HCT116 (cell line): ENCODE measurements around the gene KDSR. TPM values are rescaled to one million over a fixed set of nuclear protein-coding genes. Genes with fewer than 3 reads are reported as not detected.
A peak's percentile ranks its signal among the peaks of the same experiment; 100 is the strongest.

Experiments used
- ATAC-seq: fragments of 200-7000 bp; cut with Tn5 transposase; 2 replicates; pipeline ENCODE4 v1.9.1; 2020; ENCODE audit warnings: mild to moderate bottlenecking, moderate library complexity
- BruUV-seq: library from RNA; stranded (reverse); fragments of 400-500 nt; replicated peaks from 2 replicates; lab custom pipeline; 2021; lab: Mats Ljungman, UMichigan
- CTCF ChIA-PET: fragments of 300-600 bp; sonication (Branson Sonifier 250); formaldehyde crosslinking; loops from one replicate; lab custom pipeline; 2021; ENCODE audit warnings: antibody characterized with exemption; lab: Charles Lee
- POLR2A ChIA-PET: fragments of 300-600, 350-600 bp; sonication (Branson Sonifier 250); formaldehyde crosslinking; loops from one replicate; lab custom pipeline; 2021; ENCODE audit warnings: antibody characterized with exemption; lab: Charles Lee
- RAD21 ChIA-PET, 2 experiments: fragments of 300-600 bp; sonication (Branson Sonifier 250); formaldehyde crosslinking; loops; one replicate each; lab custom pipeline; 2023; ENCODE audit warnings: low total read pairs in 2 of 2; ENCODE audit not compliant: uncharacterized antibody in 2 of 2, unreplicated experiment in 2 of 2, low non-redundant PET in 1 of 2; lab: Charles Lee
- DNase-seq: peaks from one replicate; pipeline ENCODE4 v3.0.0-alpha.2; 2010; ENCODE audit warnings: low read depth, low spot score
- H2AFZ ChIP-seq: fragments of 200-600 bp; shearing (Covaris generic), sonication (generic); 2 replicates; pipeline ENCODE4 v1.6.1; 2017; ENCODE audit warnings: low read depth, mixed run types, mixed read lengths, antibody characterized with exemption, low read length; ENCODE audit not compliant: poor library complexity, severe bottlenecking
- H3K27ac ChIP-seq: 2 replicates; pipeline ENCODE4 v1.5.1; 2012; ENCODE audit warnings: low read depth, low read length
- H3K27me3 ChIP-seq: fragments of 200-600 bp; sonication (generic); 2 replicates; pipeline ENCODE4 v1.6.1; 2016; ENCODE audit warnings: mixed run types, low read length, mixed read lengths; ENCODE audit not compliant: insufficient read depth
- H3K36me3 ChIP-seq, 2 experiments: fragments of 200-500 bp in 1 of 2; fragments of 200-600 bp in 1 of 2; sonication (Bioruptor generic) in 1 of 2; sonication (generic) in 1 of 2; 2 replicates each; pipeline versions ENCODE4 v1.5.1 to v1.6.1; 2014 to 2016; ENCODE audit warnings: low read length in 2 of 2, inconsistent platforms in 1 of 2, mixed read lengths in 1 of 2, mixed run types in 1 of 2; ENCODE audit not compliant: insufficient read depth in 2 of 2, control insufficient read depth in 1 of 2
- H3K4me1 ChIP-seq, 2 experiments: fragments of 200-600 bp in 1 of 2; sonication (generic) in 1 of 2; 2 replicates each; pipeline versions ENCODE4 v1.5.1 to v1.6.1; 2012 to 2017; ENCODE audit warnings: low read length in 2 of 2, inconsistent platforms in 1 of 2, mild to moderate bottlenecking in 1 of 2, mixed read lengths in 1 of 2, mixed run types in 1 of 2, moderate library complexity in 1 of 2; ENCODE audit not compliant: insufficient read depth in 2 of 2, control insufficient read depth in 1 of 2
- H3K4me2 ChIP-seq: fragments of 200-600 bp; sonication (generic); 2 replicates; pipeline ENCODE4 v1.6.1; 2017; ENCODE audit warnings: mixed run types, low read length, mixed read lengths
- H3K4me3 ChIP-seq, 2 experiments: fragments of 200-600 bp in 1 of 2; sonication (generic) in 1 of 2; replicated peaks in 1 of 2; 2 replicates each; pipeline ENCODE4 v1.5.1; 2011 to 2016; ENCODE audit warnings: low read length in 2 of 2, control low read depth in 1 of 2, low read depth in 1 of 2, mild to moderate bottlenecking in 1 of 2, mixed read lengths in 1 of 2, mixed run types in 1 of 2
- H3K79me2 ChIP-seq: fragments of 200-600 bp; sonication (generic); 2 replicates; pipeline ENCODE4 v1.6.1; 2017; ENCODE audit warnings: mild to moderate bottlenecking, mixed run types, low read length, moderate library complexity, mixed read lengths; ENCODE audit not compliant: insufficient read depth
- H3K9ac ChIP-seq: fragments of 200-600 bp; sonication (generic); 2 replicates; pipeline ENCODE4 v1.6.1; 2016; ENCODE audit warnings: low read length, mixed read lengths
- H3K9me2 ChIP-seq: fragments of 200-600 bp; sonication (generic), shearing (Covaris generic); 2 replicates; pipeline ENCODE4 v1.6.1; 2017; ENCODE audit warnings: mixed run types, mild to moderate bottlenecking, moderate library complexity; ENCODE audit not compliant: insufficient read depth
- H3K9me3 ChIP-seq, 2 experiments: fragments of 200-500 bp in 1 of 2; fragments of 200-600 bp in 1 of 2; sonication (Bioruptor generic) in 1 of 2; sonication (generic) in 1 of 2; 2 replicates each; pipeline ENCODE4 v1.6.1; 2014 to 2017; ENCODE audit warnings: low read length in 2 of 2, mixed read lengths in 2 of 2, inconsistent platforms in 1 of 2, low read depth in 1 of 2, mild to moderate bottlenecking in 1 of 2, mixed run types in 1 of 2, moderate library complexity in 1 of 2; ENCODE audit not compliant: control insufficient read depth in 1 of 2, insufficient read depth in 1 of 2
- H4K20me1 ChIP-seq: fragments of 200-600 bp; sonication (generic), shearing (Covaris generic); 2 replicates; pipeline ENCODE4 v1.6.1; 2017; ENCODE audit warnings: mixed run types, mild to moderate bottlenecking, moderate library complexity; ENCODE audit not compliant: insufficient read depth
- CBX3 ChIP-seq: IDR thresholded peaks from 2 replicates; pipeline ENCODE4 v1.6.1; 2012; ENCODE audit warnings: low read depth
- CEBPB ChIP-seq: IDR thresholded peaks from 2 replicates; pipeline ENCODE4 v1.6.1; 2012; ENCODE audit warnings: low read depth
- EZH2 ChIP-seq: fragments of 200-600 bp; sonication (generic); IDR thresholded peaks from 2 replicates; pipeline ENCODE4 v1.6.1; 2017; ENCODE audit warnings: antibody characterized with exemption, mixed run types
- EZH2phosphoT487 ChIP-seq: fragments of 200-600 bp; IDR thresholded peaks from 2 replicates; pipeline ENCODE4 v1.6.1; 2018; ENCODE audit warnings: antibody characterized with exemption, borderline replicate concordance
- FOSL1 ChIP-seq: IDR thresholded peaks from 2 replicates; pipeline ENCODE4 v1.6.1; 2012; ENCODE audit warnings: low read depth
- POLR2A ChIP-seq: IDR thresholded peaks from 2 replicates; pipeline ENCODE4 v1.7.0; 2011; ENCODE audit warnings: borderline replicate concordance; ENCODE audit not compliant: insufficient read depth, insufficient read length; ENCODE audit errors: extremely low read depth
- POLR2AphosphoS5 ChIP-seq: IDR thresholded peaks from 2 replicates; pipeline ENCODE4 v1.6.1; 2011; ENCODE audit warnings: mild to moderate bottlenecking, low read depth, low read length, moderate library complexity
- RAD21 ChIP-seq: IDR thresholded peaks from 2 replicates; pipeline ENCODE4 v1.6.1; 2012; ENCODE audit warnings: low read depth, mild to moderate bottlenecking
- SIN3A ChIP-seq: IDR thresholded peaks from 2 replicates; pipeline ENCODE4 v1.6.1; 2012; ENCODE audit warnings: low read depth
- SP1 ChIP-seq: IDR thresholded peaks from 2 replicates; pipeline ENCODE4 v1.6.1; 2012; ENCODE audit warnings: low read depth
- SRF ChIP-seq: IDR thresholded peaks from 2 replicates; pipeline ENCODE4 v1.6.1; 2012; ENCODE audit warnings: low read depth
- TCF7L2 ChIP-seq: IDR thresholded peaks from 2 replicates; pipeline ENCODE4 v1.7.0; 2011; ENCODE audit warnings: borderline replicate concordance, inconsistent platforms; ENCODE audit not compliant: insufficient read depth, insufficient read length; ENCODE audit errors: extremely low read depth
- ZFX ChIP-seq: fragments of 450-650 bp; IDR thresholded peaks from 2 replicates; pipeline ENCODE4 v1.6.1; 2017
- ZNF274 ChIP-seq: fragments of 200-500 bp; sonication (Bioruptor generic); IDR thresholded peaks from 2 replicates; pipeline ENCODE4 v1.6.1; 2014; ENCODE audit warnings: mild to moderate bottlenecking, low read depth, low read length, inconsistent platforms
- intact Hi-C: fragments of 100-400 bp; cut with micrococcal nuclease; formaldehyde crosslinking; loops from 2 replicates; pipeline ENCODE4 v1.10.0; 2022
- total RNA-seq: library from RNA; stranded (reverse); gene quantifications from one replicate; pipeline ENCODE4 v1.2.1, GENCODE V29; 2021; ENCODE audit not compliant: unreplicated experiment
- TF ChIP-seq, protein P1 (sequence below): IDR thresholded peaks from 2 replicates; pipeline ENCODE4 v1.6.1; 2012; ENCODE audit warnings: low read depth
- TF ChIP-seq, protein P2 (sequence below): IDR thresholded peaks from 2 replicates; pipeline ENCODE4 v1.6.1; 2012
- TF ChIP-seq, protein P3 (sequence below), 3 experiments: fragments of 200-600 bp in 1 of 3; sonication (generic) in 1 of 3; IDR thresholded peaks in 2 of 3; conservative IDR thresholded peaks in 1 of 3; 2 replicates each; pipeline ENCODE4 v1.5.1; 2012 to 2017; ENCODE audit warnings: low read depth in 2 of 3, low read length in 2 of 3, antibody characterized with exemption in 1 of 3, borderline replicate concordance in 1 of 3, control low read depth in 1 of 3, mild to moderate bottlenecking in 1 of 3, mixed read lengths in 1 of 3, mixed run types in 1 of 3, moderate library complexity in 1 of 3; ENCODE audit not compliant: insufficient read depth in 1 of 3

The KDSR gene
- total RNA-seq, 1 experiment from 2014 or later, result 68.6 TPM

DNA sequence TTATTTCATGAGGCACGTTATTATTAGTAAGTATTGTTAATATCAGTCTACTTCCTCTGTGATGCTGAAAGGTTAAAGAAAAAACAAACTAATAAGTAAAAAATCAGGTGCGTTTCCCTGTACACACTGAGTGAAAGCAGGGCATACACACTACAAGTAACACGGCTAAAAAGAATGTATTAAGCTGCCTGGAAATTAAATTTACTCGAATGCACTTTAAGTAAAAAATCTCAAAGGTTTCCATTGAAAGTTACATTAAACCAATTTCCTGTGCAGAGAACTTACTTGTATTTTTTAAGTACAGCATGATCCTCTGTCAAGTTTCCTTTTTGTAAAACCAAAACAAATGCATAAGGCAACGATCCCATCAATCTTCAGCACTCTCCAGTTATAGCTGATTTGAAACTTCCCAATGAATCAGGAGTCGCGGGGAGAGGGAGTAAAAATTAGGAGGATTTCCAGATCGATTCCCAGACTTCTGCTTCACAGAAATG is 48.1 kb downstream of the KDSR start:
- H3K9me2 ChIP-seq, result no peaks in the 10 kb centered on the region
- RAD21 ChIA-PET, result no interaction called here
- POLR2A ChIA-PET, result no interaction called here
- no peak for ATAC-seq
- peak overlapping the region; percentile 57 for H3K9ac ChIP-seq
- H4K20me1 ChIP-seq, result no peaks in the 10 kb centered on the region
- H3K4me3 ChIP-seq, result peak overlapping the region; percentile 68 to 69
- H3K27me3 ChIP-seq, result 0 out of 2 replicates have a peak, but pooled peaks cover 7% of the 10 kb centered on the region
- peak overlapping the region; percentile 98 for H3K4me2 ChIP-seq
- no peak for DNase-seq
- no peaks in the 10 kb centered on the region for H3K79me2 ChIP-seq
- peak overlapping the region; percentile 95 for H2AFZ ChIP-seq
- CTCF ChIA-PET, result interaction anchor here (0.7 to 1.7 kb wide), 3 partner anchors 11 to 303 kb away, joined by 3 to 4 read pairs (median 3); no protein-coding TSS in a partner anchor
- H3K4me1 ChIP-seq, result peaks cover 5 to 24% of the 10 kb centered on the region in 2 experiments; a peak in 2 of 4 replicates
- H3K9me3 ChIP-seq, result no peaks in the 10 kb centered on the region
- TSS peak; percentile 49 for BruUV-seq
- intact Hi-C loops, result no loop called here
- no peak for TF ChIP-seq SRF
- TF ChIP-seq TCF7L2, result no peak
- TF ChIP-seq CBX3, result no peak
- TF ChIP-seq SP1, result no peak
- TF ChIP-seq RAD21, result no peak
- no peak for TF ChIP-seq EZH2
- no peak for TF ChIP-seq POLR2A
- no peak for TF ChIP-seq EZH2phosphoT487
- TF ChIP-seq ZNF274, result no peak
- no peak for TF ChIP-seq POLR2AphosphoS5
- TF ChIP-seq, protein P1, sequence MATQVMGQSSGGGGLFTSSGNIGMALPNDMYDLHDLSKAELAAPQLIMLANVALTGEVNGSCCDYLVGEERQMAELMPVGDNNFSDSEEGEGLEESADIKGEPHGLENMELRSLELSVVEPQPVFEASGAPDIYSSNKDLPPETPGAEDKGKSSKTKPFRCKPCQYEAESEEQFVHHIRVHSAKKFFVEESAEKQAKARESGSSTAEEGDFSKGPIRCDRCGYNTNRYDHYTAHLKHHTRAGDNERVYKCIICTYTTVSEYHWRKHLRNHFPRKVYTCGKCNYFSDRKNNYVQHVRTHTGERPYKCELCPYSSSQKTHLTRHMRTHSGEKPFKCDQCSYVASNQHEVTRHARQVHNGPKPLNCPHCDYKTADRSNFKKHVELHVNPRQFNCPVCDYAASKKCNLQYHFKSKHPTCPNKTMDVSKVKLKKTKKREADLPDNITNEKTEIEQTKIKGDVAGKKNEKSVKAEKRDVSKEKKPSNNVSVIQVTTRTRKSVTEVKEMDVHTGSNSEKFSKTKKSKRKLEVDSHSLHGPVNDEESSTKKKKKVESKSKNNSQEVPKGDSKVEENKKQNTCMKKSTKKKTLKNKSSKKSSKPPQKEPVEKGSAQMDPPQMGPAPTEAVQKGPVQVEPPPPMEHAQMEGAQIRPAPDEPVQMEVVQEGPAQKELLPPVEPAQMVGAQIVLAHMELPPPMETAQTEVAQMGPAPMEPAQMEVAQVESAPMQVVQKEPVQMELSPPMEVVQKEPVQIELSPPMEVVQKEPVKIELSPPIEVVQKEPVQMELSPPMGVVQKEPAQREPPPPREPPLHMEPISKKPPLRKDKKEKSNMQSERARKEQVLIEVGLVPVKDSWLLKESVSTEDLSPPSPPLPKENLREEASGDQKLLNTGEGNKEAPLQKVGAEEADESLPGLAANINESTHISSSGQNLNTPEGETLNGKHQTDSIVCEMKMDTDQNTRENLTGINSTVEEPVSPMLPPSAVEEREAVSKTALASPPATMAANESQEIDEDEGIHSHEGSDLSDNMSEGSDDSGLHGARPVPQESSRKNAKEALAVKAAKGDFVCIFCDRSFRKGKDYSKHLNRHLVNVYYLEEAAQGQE, result no peak
- TF ChIP-seq, protein P2, sequence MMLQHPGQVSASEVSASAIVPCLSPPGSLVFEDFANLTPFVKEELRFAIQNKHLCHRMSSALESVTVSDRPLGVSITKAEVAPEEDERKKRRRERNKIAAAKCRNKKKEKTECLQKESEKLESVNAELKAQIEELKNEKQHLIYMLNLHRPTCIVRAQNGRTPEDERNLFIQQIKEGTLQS, result no peak
- TF ChIP-seq SIN3A, result no peak
- no peak for TF ChIP-seq FOSL1
- no peak for TF ChIP-seq ZFX
- no peak for TF ChIP-seq CEBPB
- TF ChIP-seq, protein P3, sequence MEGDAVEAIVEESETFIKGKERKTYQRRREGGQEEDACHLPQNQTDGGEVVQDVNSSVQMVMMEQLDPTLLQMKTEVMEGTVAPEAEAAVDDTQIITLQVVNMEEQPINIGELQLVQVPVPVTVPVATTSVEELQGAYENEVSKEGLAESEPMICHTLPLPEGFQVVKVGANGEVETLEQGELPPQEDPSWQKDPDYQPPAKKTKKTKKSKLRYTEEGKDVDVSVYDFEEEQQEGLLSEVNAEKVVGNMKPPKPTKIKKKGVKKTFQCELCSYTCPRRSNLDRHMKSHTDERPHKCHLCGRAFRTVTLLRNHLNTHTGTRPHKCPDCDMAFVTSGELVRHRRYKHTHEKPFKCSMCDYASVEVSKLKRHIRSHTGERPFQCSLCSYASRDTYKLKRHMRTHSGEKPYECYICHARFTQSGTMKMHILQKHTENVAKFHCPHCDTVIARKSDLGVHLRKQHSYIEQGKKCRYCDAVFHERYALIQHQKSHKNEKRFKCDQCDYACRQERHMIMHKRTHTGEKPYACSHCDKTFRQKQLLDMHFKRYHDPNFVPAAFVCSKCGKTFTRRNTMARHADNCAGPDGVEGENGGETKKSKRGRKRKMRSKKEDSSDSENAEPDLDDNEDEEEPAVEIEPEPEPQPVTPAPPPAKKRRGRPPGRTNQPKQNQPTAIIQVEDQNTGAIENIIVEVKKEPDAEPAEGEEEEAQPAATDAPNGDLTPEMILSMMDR (IDR thresholded peaks at IDR 0.05 in 2 of 3, conservative IDR thresholded peaks at IDR 0.05 in 1 of 3; ENCODE audit: borderline replicate concordance in 1 of 3, insufficient read depth in 1 of 3, low read depth in 2 of 3, low read length in 2 of 3), result no peak
- no peaks in the 10 kb centered on the region for H3K36me3 ChIP-seq
- no peak overlapping the region for H3K27ac ChIP-seq
